HepG2 (cell line): ENCODE measurements around the gene STK11. TPM values are rescaled to one million over a fixed set of nuclear protein-coding genes. Genes with fewer than 3 reads are reported as not detected.

ENCODE experiments used
- GZF1 ChIP-seq: sonication (generic); formaldehyde crosslinking; IDR thresholded peaks from 2 replicates; pipeline ENCODE4 v1.5.1; 2020; ENCODE audit warnings: mild to moderate bottlenecking, missing genetic modification reagents
- HMGXB4 ChIP-seq, 2 experiments: sonication (generic) in 1 of 2; formaldehyde crosslinking in 1 of 2; IDR thresholded peaks; 2 replicates each; pipeline versions ENCODE4 v1.4.0 to v1.6.1; 2018 to 2020; ENCODE audit warnings: missing genetic modification reagents in 2 of 2, borderline replicate concordance in 1 of 2, low read depth in 1 of 2, mild to moderate bottlenecking in 1 of 2, missing biosample characterization in 1 of 2
- IRF1 ChIP-seq: sonication (generic); formaldehyde crosslinking; IDR thresholded peaks from 2 replicates; pipeline ENCODE4 v1.4.0; 2020; ENCODE audit warnings: low read depth, mild to moderate bottlenecking, missing genetic modification reagents
- KDM6A ChIP-seq: IDR thresholded peaks from 2 replicates; pipeline ENCODE4 v1.6.1; 2016; ENCODE audit warnings: low read depth
- NFRKB ChIP-seq: fragments of 450-650 bp; IDR thresholded peaks from 2 replicates; pipeline ENCODE4 v1.6.1; 2017
- NR2F1 ChIP-seq, 2 experiments: fragments of 450-650 bp in 1 of 2; formaldehyde crosslinking in 1 of 2; IDR thresholded peaks; 2 replicates each; pipeline versions ENCODE4 v1.5.0 to v1.6.1; 2016 to 2020; ENCODE audit warnings: mild to moderate bottlenecking in 1 of 2, missing compliant biosample characterization in 1 of 2, missing genetic modification reagents in 1 of 2, moderate library complexity in 1 of 2
- PHF21A ChIP-seq: sonication (generic); formaldehyde crosslinking; IDR thresholded peaks from 2 replicates; pipeline ENCODE4 v1.5.0; 2020; ENCODE audit warnings: mild to moderate bottlenecking, missing genetic modification reagents
- PHF5A ChIP-seq: IDR thresholded peaks from one replicate; pipeline ENCODE4 v1.6.1; 2018; ENCODE audit warnings: low read depth, missing genetic modification reagents; ENCODE audit not compliant: unreplicated experiment
- RORA ChIP-seq: sonication (generic); formaldehyde crosslinking; IDR thresholded peaks from 2 replicates; pipeline ENCODE4 v1.5.0; 2020; ENCODE audit warnings: mild to moderate bottlenecking, missing genetic modification reagents, moderate library complexity
- SP4 ChIP-seq: sonication (generic); formaldehyde crosslinking; IDR thresholded peaks from 2 replicates; pipeline ENCODE4 v1.8.1; 2023; ENCODE audit warnings: mild to moderate bottlenecking, missing genetic modification reagents
- ZBTB7A ChIP-seq: sonication (generic); formaldehyde crosslinking; IDR thresholded peaks from 2 replicates; pipeline ENCODE4 v1.8.0; 2022; ENCODE audit warnings: mild to moderate bottlenecking, missing genetic modification reagents
- ZBTB8A ChIP-seq: sonication (generic); formaldehyde crosslinking; IDR thresholded peaks from 2 replicates; pipeline ENCODE4 v1.4.0; 2020; ENCODE audit warnings: mild to moderate bottlenecking, low read depth, missing genetic modification reagents, borderline replicate concordance
- ZNF12 ChIP-seq: sonication (generic); formaldehyde crosslinking; IDR thresholded peaks from 2 replicates; pipeline ENCODE4 v1.5.0; 2020; ENCODE audit warnings: missing genetic modification reagents
- ZNF510 ChIP-seq: sonication (generic); formaldehyde crosslinking; IDR thresholded peaks from 2 replicates; pipeline ENCODE4 v1.4.0; 2020; ENCODE audit warnings: low read depth, mild to moderate bottlenecking, missing genetic modification reagents
- ZNF547 ChIP-seq: sonication (generic); formaldehyde crosslinking; IDR thresholded peaks from 2 replicates; pipeline ENCODE4 v1.5.1; 2020; ENCODE audit warnings: mild to moderate bottlenecking, missing genetic modification reagents
- ZSCAN20 ChIP-seq: sonication (generic); formaldehyde crosslinking; IDR thresholded peaks from 2 replicates; pipeline ENCODE4 v1.4.0; 2020; ENCODE audit warnings: missing genetic modification reagents, mild to moderate bottlenecking, borderline replicate concordance
- ZSCAN31 ChIP-seq: sonication (generic); formaldehyde crosslinking; IDR thresholded peaks from 2 replicates; pipeline ENCODE4 v1.5.0; 2020; ENCODE audit warnings: low read depth, mild to moderate bottlenecking, missing genetic modification reagents
- polyA plus RNA-seq, 8 experiments: library from polyadenylated mRNA; depleted of rRNA in 3 of 8; stranded (reverse) in 7 of 8; unstranded in 1 of 8; fragments of >200 nt; fragmentation: Illumina TruSeq in 4 of 8; extraction: Trizol in 4 of 8; gene quantifications; 2 replicates each; pipeline versions ENCODE4 v1.2.1 to v1.2.3, GENCODE V29; 2011 to 2016; ENCODE audit warnings: low read depth in 4 of 8, missing spikeins in 1 of 8, mixed read lengths in 1 of 8; ENCODE audit not compliant: insufficient read depth in 1 of 8
- total RNA-seq, 5 experiments: library from RNA; depleted of rRNA; stranded (reverse); fragments of >200 nt; fragmentation: Illumina TruSeq; extraction: Trizol; gene quantifications; 2 replicates each; pipeline ENCODE4 v1.2.3, GENCODE V29; 2016; ENCODE audit warnings: low read depth in 1 of 5

Gene STK11
- total and polyA plus RNA-seq, 2 of the 13 experiments (the other 11 are each of a cell fraction or from before 2014, with no cell fraction given), result 27.5 to 43.6 TPM

GRCh38 chr19:1243768-1244692 is 38.5 kb downstream of the STK11 start (continued):
- TF ChIP-seq HMGXB4 (CRISPR knock-in tag; IDR thresholded peaks at IDR 0.05; ENCODE audit: borderline replicate concordance in 1 of 2, low read depth in 1 of 2), result peak; percentile 59 to 84; a peak in 3 of 4 replicates
- TF ChIP-seq NR2F1 (CRISPR knock-in tag; IDR thresholded peaks at IDR 0.05), result no peak
- TF ChIP-seq ZNF510 (CRISPR knock-in tag), result no peak
- TF ChIP-seq ZBTB7A (CRISPR knock-in tag), result 0 out of 2 replicates have a peak, but pooled peaks have one; percentile 89
- peak; percentile 16; the same call in 1 of the 2 replicates for TF ChIP-seq SP4
- no peak for TF ChIP-seq PHF5A (CRISPR knock-in tag)
- no peak for TF ChIP-seq ZSCAN20 (CRISPR knock-in tag)
- TF ChIP-seq ZNF547 (CRISPR knock-in tag), result no peak
- TF ChIP-seq NFRKB, result no peak
- TF ChIP-seq IRF1, result no peak
- 0 out of 2 replicates have a peak, but pooled peaks have one; percentile 7 for TF ChIP-seq ZSCAN31 (CRISPR knock-in tag)
- TF ChIP-seq PHF21A (CRISPR knock-in tag), result no peak
- no peak for TF ChIP-seq ZBTB8A (CRISPR knock-in tag)
- TF ChIP-seq GZF1, result peak; percentile 17; the same call in 1 of the 2 replicates
- no peak for TF ChIP-seq RORA (CRISPR knock-in tag)
- TF ChIP-seq KDM6A (CRISPR knock-in tag), result no peak
- TF ChIP-seq ZNF12 (CRISPR knock-in tag), result no peak
